ENCODE results near the gene CENPH.

GRCh38 chr5:69148981-69149675 is 40.3 kb upstream of the CENPH start:
- no peak for TF ChIP-seq POLR2A (IDR thresholded peaks at IDR 0.05)
- TF ChIP-seq POLR2AphosphoS5 (IDR thresholded peaks at IDR 0.05), result no peak

All from gastroesophageal sphincter (tissue), 2 donors.